SU-DHL-6 (cell line): ENCODE results near the gene CHST12.

Source experiments
- H2AFZ ChIP-seq: fragments of 200-600 bp; sonication (generic); 2 replicates; pipeline ENCODE4 v1.6.1; 2014; ENCODE audit warnings: low read depth, mild to moderate bottlenecking, moderate library complexity, mixed read lengths, antibody characterized with exemption, low read length; ENCODE audit not compliant: severe bottlenecking
- H3F3A ChIP-seq: fragments of 200-600 bp; shearing (Covaris generic); 2 replicates; pipeline ENCODE4 v1.6.0; 2016; ENCODE audit warnings: antibody characterized with exemption, mild to moderate bottlenecking; ENCODE audit not compliant: insufficient read depth
- H3K27ac ChIP-seq: fragments of 200-600 bp; sonication (generic); 2 replicates; pipeline ENCODE4 v1.5.1; 2016; ENCODE audit warnings: low read depth, mild to moderate bottlenecking, low read length, moderate library complexity, mixed read lengths
- H3K27me3 ChIP-seq: fragments of 200-600 bp; sonication (generic), shearing (Covaris generic); 2 replicates; pipeline ENCODE4 v1.6.0; 2014; ENCODE audit warnings: mild to moderate bottlenecking, low read length
- H3K36me3 ChIP-seq: fragments of 200-600 bp; sonication (generic); 2 replicates; pipeline ENCODE4 v1.6.1; 2014; ENCODE audit warnings: mild to moderate bottlenecking, low read length, mixed read lengths
- H3K4me2 ChIP-seq: fragments of 300-600, 200-600 bp; shearing (Covaris generic), sonication (generic); 2 replicates; pipeline ENCODE4 v1.6.0; 2014; ENCODE audit warnings: low read length, low read depth, mild to moderate bottlenecking; ENCODE audit not compliant: poor library complexity, severe bottlenecking
- H3K4me3 ChIP-seq: fragments of 200-600 bp; sonication (generic); 2 replicates; pipeline ENCODE4 v1.5.1; 2014; ENCODE audit warnings: antibody characterized with exemption, low read length, mild to moderate bottlenecking, mixed read lengths; ENCODE audit not compliant: insufficient read depth, poor library complexity, severe bottlenecking
- H3K79me2 ChIP-seq: fragments of 200-600 bp; sonication (generic); 2 replicates; pipeline ENCODE4 v1.6.1; 2014; ENCODE audit warnings: mild to moderate bottlenecking, low read length, moderate library complexity; ENCODE audit not compliant: insufficient read depth
- H3K9ac ChIP-seq: fragments of 200-600 bp; sonication (generic); 2 replicates; pipeline ENCODE4 v1.7.0; 2014; ENCODE audit warnings: mild to moderate bottlenecking, low read length
- H3K9me2 ChIP-seq: fragments of 200-600 bp; sonication (generic); replicated peaks from 2 replicates; pipeline ENCODE4 v1.6.1; 2014; ENCODE audit warnings: low read length; ENCODE audit not compliant: insufficient read depth
- H3K9me3 ChIP-seq: fragments of 200-600 bp; sonication (generic); 2 replicates; pipeline ENCODE4 v1.6.1; 2014; ENCODE audit warnings: low read length, mixed read lengths; ENCODE audit not compliant: insufficient read depth
- H4K20me1 ChIP-seq: fragments of 200-600 bp; sonication (generic); 2 replicates; pipeline ENCODE4 v1.6.1; 2014; ENCODE audit warnings: low read depth, mild to moderate bottlenecking, antibody characterized with exemption, low read length, moderate library complexity, mixed read lengths
- CTCF ChIP-seq: fragments of 200-600 bp; sonication (generic); IDR thresholded peaks from one replicate; pipeline ENCODE4 v1.5.1; 2017; ENCODE audit warnings: antibody characterized with exemption, mild to moderate bottlenecking, low read length, moderate library complexity; ENCODE audit not compliant: insufficient read depth, poor library complexity, severe bottlenecking
- EZH2phosphoT487 ChIP-seq: fragments of 200-600 bp; sonication (generic), shearing (Covaris generic); conservative IDR thresholded peaks from 2 replicates; pipeline ENCODE4 v1.6.1; 2018; ENCODE audit warnings: mild to moderate bottlenecking, antibody characterized with exemption, low read length, moderate library complexity, mixed read lengths

The CHST12 gene

DNA sequence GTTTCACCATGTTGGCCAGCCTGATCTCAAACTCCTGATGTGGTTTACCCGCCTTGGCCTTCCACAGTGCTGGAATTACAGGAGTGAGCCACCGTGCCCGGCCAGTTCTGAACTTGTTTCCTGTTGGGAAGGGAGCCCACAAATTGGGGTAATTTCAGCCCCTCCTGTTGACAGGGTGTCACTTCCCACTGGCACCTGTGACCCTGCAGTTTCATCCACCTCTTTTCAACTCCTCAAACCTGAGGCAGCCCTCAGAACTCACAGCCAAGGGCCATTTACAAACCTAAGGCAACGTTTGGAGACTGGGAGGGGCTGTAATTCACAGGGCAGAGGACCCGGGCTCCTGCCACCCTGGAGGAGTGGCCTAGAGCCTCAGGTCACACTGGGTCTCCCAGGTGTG is 22.2 kb upstream of the CHST12 start:
- H3F3A ChIP-seq = no peaks in the 10 kb centered on the region
- H3K9me3 ChIP-seq = no peaks in the 10 kb centered on the region
- TF ChIP-seq EZH2phosphoT487 (no peak), CTCF (no peak)
- no peak overlapping the region for H3K27ac ChIP-seq
- H2AFZ ChIP-seq = no peak overlapping the region
- H3K27me3 ChIP-seq = no peaks in the 10 kb centered on the region
- no peaks in the 10 kb centered on the region; the same call in 1 of the 2 replicates for H4K20me1 ChIP-seq
- H3K79me2 ChIP-seq = peaks cover 12% of the 10 kb centered on the region
- H3K4me3 ChIP-seq = no peak overlapping the region
- H3K4me2 ChIP-seq = no peak overlapping the region
- peaks cover 6% of the 10 kb centered on the region; the same call in 1 of the 2 replicates for H3K36me3 ChIP-seq
- no peaks in the 10 kb centered on the region for H3K9me2 ChIP-seq
- no peak overlapping the region for H3K9ac ChIP-seq

- Histone ChIP-seq H4K20me1 (no peaks in the 10 kb centered on the region; the same call in 1 of the 2 replicates), H3K9ac (no peak overlapping the region), H2AFZ (no peak overlapping the region), H3K4me2 (no peak overlapping the region), H3K4me3 (no peak overlapping the region), H3K9me3 (no peaks in the 10 kb centered on the region), H3K9me2 (no peaks in the 10 kb centered on the region), H3F3A (no peaks in the 10 kb centered on the region), H3K36me3 (peaks cover 3% of the 10 kb centered on the region; the same call in 1 of the 2 replicates), H3K79me2 (peaks cover 4% of the 10 kb centered on the region), H3K27me3 (no peaks in the 10 kb centered on the region), H3K27ac (no peak overlapping the region)
- no peak for TF ChIP-seq CTCF
- no peak for TF ChIP-seq EZH2phosphoT487
These were observed 21.4 kb upstream of the CHST12 start for GRCh38 chr7:2381881-2382509.

- Histone ChIP-seq H2AFZ (no peak overlapping the region), H3K9ac (no peak overlapping the region), H4K20me1 (no peaks in the 10 kb centered on the region; the same call in 1 of the 2 replicates), H3K27ac (no peak overlapping the region), H3K4me2 (no peak overlapping the region), H3K79me2 (no peaks in the 10 kb centered on the region), H3K36me3 (no peaks in the 10 kb centered on the region), H3F3A (no peaks in the 10 kb centered on the region), H3K9me3 (no peaks in the 10 kb centered on the region), H3K4me3 (no peak overlapping the region), H3K27me3 (no peaks in the 10 kb centered on the region), H3K9me2 (no peaks in the 10 kb centered on the region)
- TF ChIP-seq CTCF = no peak
- TF ChIP-seq EZH2phosphoT487 = no peak
These were observed 19.7 kb upstream of the CHST12 start for GRCh38 chr7:2383543-2384274.
